ENCODE results near the gene POLN.

The POLN gene

DNA sequence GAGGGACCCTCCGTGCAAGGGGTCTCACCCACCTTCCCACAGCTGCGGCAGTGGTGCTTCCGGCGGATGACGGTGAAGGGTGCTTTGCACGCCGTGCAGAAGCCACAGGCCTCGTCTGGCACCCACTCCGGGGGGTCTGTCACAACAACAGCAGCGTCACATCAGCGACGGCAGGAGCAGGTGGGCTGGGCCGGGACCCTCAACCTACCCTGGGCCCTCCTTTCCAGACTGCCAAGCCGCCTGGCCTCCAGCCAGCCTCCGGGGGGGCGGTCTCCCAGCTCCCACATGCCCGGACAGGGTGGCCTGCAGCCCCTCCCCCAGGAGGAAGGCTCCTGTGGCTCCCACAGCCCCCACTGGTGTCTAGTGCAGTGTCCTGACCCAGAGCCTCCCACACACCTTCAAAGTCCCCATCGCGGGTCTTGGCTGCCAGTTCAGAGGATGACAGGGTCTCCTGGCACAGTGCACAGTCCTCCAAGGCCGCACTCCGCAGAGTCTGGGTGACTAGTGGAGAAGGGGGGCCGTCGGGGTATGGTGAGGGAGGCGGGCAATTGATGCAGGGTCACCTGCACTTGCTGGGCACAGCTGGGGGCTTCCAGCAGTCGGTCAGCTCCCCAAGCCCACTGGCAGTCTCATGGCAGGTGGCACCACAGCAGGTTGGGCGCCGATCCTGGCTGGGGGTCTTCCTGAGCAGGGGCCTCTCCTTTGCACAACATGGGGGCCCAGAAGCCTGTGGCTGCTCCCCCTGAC lies 29.5 kb upstream of the POLN start:
- no peak for ATAC-seq
- TF ChIP-seq ZNF8 (CRISPR knock-in tag; IDR thresholded peaks at IDR 0.05) (no peak), ESRRG (CRISPR knock-in tag; IDR thresholded peaks at IDR 0.05) (no peak), ZC3H10 (CRISPR knock-in tag; IDR thresholded peaks at IDR 0.05) (no peak), TCF4 (CRISPR knock-in tag; IDR thresholded peaks at IDR 0.05; ENCODE audit: borderline replicate concordance) (no peak), ZNF565 (CRISPR knock-in tag; conservative IDR thresholded peaks at IDR 0.05; ENCODE audit: low read depth) (no peak), ISL1 (CRISPR knock-in tag; IDR thresholded peaks at IDR 0.05) (no peak), ARNTL (CRISPR knock-in tag; IDR thresholded peaks at IDR 0.05; ENCODE audit: borderline replicate concordance, low read depth) (no peak), OSR1 (CRISPR knock-in tag; IDR thresholded peaks at IDR 0.05) (no peak), GLIS3 (CRISPR knock-in tag; IDR thresholded peaks at IDR 0.05) (no peak), RARB (CRISPR knock-in tag; IDR thresholded peaks at IDR 0.05) (no peak), CSDC2 (CRISPR knock-in tag; IDR thresholded peaks at IDR 0.05) (no peak)
- TF ChIP-seq, protein P1, sequence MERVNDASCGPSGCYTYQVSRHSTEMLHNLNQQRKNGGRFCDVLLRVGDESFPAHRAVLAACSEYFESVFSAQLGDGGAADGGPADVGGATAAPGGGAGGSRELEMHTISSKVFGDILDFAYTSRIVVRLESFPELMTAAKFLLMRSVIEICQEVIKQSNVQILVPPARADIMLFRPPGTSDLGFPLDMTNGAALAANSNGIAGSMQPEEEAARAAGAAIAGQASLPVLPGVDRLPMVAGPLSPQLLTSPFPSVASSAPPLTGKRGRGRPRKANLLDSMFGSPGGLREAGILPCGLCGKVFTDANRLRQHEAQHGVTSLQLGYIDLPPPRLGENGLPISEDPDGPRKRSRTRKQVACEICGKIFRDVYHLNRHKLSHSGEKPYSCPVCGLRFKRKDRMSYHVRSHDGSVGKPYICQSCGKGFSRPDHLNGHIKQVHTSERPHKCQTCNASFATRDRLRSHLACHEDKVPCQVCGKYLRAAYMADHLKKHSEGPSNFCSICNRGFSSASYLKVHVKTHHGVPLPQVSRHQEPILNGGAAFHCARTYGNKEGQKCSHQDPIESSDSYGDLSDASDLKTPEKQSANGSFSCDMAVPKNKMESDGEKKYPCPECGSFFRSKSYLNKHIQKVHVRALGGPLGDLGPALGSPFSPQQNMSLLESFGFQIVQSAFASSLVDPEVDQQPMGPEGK (CRISPR knock-in tag; IDR thresholded peaks at IDR 0.05; ENCODE audit: borderline replicate concordance) = no peak

DNA sequence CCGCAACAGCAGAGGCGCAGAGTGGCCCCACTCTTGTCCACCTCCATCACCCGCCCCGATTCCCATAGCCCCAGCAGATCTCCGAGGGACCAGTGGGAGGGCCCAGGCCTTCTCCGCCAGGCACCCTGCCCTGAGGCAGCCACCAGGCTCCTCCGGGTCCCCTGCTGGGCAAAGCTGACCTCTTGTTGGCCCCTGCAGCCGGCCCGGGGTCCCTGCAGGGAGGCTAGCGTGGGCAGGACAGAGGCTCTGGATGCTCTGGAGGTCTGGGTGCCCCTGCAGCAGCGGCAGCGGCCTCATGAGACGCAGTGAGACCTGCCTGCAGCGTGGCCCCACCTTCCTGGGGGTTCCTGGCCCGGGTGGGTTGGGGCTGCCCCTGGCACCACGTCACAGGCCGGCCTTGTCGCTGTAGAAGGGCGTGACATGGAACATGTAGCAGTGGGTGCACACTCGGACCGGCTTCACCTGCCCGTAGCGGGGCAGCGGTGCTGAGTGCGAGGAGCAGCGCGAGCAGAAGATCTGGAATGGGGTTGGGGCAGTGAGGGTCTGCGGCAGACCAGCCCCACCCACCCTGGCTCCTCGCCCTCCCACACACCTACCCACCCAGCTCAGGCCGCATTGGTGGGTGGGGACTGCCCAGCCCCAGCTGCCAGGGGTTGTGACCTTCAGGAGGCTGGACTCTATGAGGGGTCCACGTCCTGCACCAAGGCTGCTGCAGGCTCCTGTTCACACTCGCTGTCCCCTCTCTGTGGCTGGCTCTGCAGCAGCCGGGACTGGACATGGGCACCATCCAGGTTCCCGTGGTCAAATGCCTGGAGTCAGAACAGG lies 28.6 kb upstream of the POLN start:
- no peak for ATAC-seq
- TF ChIP-seq ZC3H10 (CRISPR knock-in tag; IDR thresholded peaks at IDR 0.05) = no peak
- no peak for TF ChIP-seq OSR1 (CRISPR knock-in tag; IDR thresholded peaks at IDR 0.05)
- TF ChIP-seq PPARA (CRISPR knock-in tag; IDR thresholded peaks at IDR 0.05; ENCODE audit: borderline replicate concordance) = no peak

DNA sequence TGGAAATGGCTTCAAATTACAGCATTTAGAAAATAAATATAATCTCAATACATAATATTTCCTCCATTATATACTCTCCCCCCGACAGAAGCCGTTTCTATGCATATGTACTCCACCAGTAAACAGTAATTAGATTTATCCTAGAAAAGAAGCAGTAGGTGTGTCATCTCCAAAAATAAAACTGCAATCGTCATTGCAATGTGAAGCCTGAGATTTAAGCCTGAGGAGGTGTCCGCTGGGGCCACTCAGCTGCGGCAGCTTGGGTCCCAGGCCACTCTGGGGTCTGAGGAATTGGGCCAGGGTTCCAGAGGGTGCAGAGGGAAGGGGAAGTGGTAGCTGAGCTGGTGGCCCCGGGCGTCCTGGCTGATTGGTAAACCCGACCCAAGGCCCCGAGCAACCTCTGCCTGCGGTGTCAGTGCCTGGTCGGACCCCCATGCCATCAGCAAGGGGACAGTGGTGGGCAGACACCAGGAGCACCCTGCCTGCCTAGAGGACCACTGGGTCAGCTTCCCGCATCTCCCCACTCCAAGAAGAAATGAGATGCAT lies 27.8 kb upstream of the POLN start:
- TF ChIP-seq, protein P2, sequence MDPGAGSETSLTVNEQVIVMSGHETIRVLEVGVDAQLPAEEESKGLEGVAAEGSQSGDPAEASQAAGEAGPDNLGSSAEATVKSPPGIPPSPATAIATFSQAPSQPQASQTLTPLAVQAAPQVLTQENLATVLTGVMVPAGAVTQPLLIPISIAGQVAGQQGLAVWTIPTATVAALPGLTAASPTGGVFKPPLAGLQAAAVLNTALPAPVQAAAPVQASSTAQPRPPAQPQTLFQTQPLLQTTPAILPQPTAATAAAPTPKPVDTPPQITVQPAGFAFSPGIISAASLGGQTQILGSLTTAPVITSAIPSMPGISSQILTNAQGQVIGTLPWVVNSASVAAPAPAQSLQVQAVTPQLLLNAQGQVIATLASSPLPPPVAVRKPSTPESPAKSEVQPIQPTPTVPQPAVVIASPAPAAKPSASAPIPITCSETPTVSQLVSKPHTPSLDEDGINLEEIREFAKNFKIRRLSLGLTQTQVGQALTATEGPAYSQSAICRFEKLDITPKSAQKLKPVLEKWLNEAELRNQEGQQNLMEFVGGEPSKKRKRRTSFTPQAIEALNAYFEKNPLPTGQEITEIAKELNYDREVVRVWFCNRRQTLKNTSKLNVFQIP (CRISPR knock-in tag; IDR thresholded peaks at IDR 0.05; ENCODE audit: borderline replicate concordance, low read depth) = no peak
- TF ChIP-seq ARNTL (CRISPR knock-in tag; IDR thresholded peaks at IDR 0.05; ENCODE audit: borderline replicate concordance, low read depth) (no peak), ZNF8 (CRISPR knock-in tag; IDR thresholded peaks at IDR 0.05) (no peak), ISL1 (CRISPR knock-in tag; IDR thresholded peaks at IDR 0.05) (no peak), RARB (CRISPR knock-in tag; IDR thresholded peaks at IDR 0.05) (no peak), ZNF70 (CRISPR knock-in tag; IDR thresholded peaks at IDR 0.05) (no peak), BACH2 (CRISPR knock-in tag; IDR thresholded peaks at IDR 0.05; ENCODE audit: borderline replicate concordance) (no peak), ZFP3 (CRISPR knock-in tag; IDR thresholded peaks at IDR 0.05) (no peak), CSDC2 (CRISPR knock-in tag; IDR thresholded peaks at IDR 0.05) (no peak), PPARA (CRISPR knock-in tag; IDR thresholded peaks at IDR 0.05; ENCODE audit: borderline replicate concordance) (no peak)
- TF ChIP-seq, protein P3, sequence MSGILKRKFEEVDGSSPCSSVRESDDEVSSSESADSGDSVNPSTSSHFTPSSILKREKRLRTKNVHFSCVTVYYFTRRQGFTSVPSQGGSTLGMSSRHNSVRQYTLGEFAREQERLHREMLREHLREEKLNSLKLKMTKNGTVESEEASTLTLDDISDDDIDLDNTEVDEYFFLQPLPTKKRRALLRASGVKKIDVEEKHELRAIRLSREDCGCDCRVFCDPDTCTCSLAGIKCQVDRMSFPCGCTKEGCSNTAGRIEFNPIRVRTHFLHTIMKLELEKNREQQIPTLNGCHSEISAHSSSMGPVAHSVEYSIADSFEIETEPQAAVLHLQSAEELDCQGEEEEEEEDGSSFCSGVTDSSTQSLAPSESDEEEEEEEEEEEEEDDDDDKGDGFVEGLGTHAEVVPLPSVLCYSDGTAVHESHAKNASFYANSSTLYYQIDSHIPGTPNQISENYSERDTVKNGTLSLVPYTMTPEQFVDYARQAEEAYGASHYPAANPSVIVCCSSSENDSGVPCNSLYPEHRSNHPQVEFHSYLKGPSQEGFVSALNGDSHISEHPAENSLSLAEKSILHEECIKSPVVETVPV (CRISPR knock-in tag; IDR thresholded peaks at IDR 0.05) = no peak
- TF ChIP-seq, protein P4, sequence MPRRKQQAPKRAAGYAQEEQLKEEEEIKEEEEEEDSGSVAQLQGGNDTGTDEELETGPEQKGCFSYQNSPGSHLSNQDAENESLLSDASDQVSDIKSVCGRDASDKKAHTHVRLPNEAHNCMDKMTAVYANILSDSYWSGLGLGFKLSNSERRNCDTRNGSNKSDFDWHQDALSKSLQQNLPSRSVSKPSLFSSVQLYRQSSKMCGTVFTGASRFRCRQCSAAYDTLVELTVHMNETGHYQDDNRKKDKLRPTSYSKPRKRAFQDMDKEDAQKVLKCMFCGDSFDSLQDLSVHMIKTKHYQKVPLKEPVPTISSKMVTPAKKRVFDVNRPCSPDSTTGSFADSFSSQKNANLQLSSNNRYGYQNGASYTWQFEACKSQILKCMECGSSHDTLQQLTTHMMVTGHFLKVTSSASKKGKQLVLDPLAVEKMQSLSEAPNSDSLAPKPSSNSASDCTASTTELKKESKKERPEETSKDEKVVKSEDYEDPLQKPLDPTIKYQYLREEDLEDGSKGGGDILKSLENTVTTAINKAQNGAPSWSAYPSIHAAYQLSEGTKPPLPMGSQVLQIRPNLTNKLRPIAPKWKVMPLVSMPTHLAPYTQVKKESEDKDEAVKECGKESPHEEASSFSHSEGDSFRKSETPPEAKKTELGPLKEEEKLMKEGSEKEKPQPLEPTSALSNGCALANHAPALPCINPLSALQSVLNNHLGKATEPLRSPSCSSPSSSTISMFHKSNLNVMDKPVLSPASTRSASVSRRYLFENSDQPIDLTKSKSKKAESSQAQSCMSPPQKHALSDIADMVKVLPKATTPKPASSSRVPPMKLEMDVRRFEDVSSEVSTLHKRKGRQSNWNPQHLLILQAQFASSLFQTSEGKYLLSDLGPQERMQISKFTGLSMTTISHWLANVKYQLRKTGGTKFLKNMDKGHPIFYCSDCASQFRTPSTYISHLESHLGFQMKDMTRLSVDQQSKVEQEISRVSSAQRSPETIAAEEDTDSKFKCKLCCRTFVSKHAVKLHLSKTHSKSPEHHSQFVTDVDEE (CRISPR knock-in tag; IDR thresholded peaks at IDR 0.05) = no peak
- ATAC-seq = no peak

Data from SK-N-SH treated with all-trans-retinoic acid at 6 μM for 48 hours (cell line).